Amygdala (tissue), 56 donors: Measurements from ENCODE around the gene LCN2.

Source experiments
- DNase-seq, 56 donors: peaks; one replicate each; lab custom pipeline; 2025; lab: John Stamatoyannopoulos, UW

LCN2 gene

GRCh38 chr9:128114326-128115186, 34.7 kb upstream of the LCN2 start:
- DNase-seq, result no peak

GRCh38 chr9:128115187-128116103, 33.8 kb upstream of the LCN2 start:
- no peak for DNase-seq

GRCh38 chr9:128116104-128117083, 32.9 kb upstream of the LCN2 start:
- no peak for DNase-seq

- DNase-seq, result peak; percentile 28 to 98 (median 80)
These were observed 31.4 kb upstream of the LCN2 start for GRCh38 chr9:128117613-128118471.

- DNase-seq, result no peak
These were observed 30.8 kb upstream of the LCN2 start for GRCh38 chr9:128118472-128118857.

- no peak for DNase-seq
These were observed 30.1 kb upstream of the LCN2 start for GRCh38 chr9:128118971-128119665.

GRCh38 chr9:128120061-128120740, 29.1 kb upstream of the LCN2 start:
- DNase-seq, result no peak

- no peak for DNase-seq
These were observed 28.4 kb upstream of the LCN2 start for GRCh38 chr9:128120741-128121465.

GRCh38 chr9:128121466-128121810, 27.8 kb upstream of the LCN2 start:
- DNase-seq, result no peak

- no peak for DNase-seq
These were observed 27.1 kb upstream of the LCN2 start for GRCh38 chr9:128121924-128122808.

- DNase-seq, result no peak
These were observed 26.5 kb upstream of the LCN2 start for GRCh38 chr9:128122809-128123175.

- DNase-seq, result no peak
These were observed 25.7 kb upstream of the LCN2 start for GRCh38 chr9:128123451-128124080.

- no peak for DNase-seq
These were observed 24.8 kb upstream of the LCN2 start for GRCh38 chr9:128124451-128124850.

- peak in 24 of 56 donors; percentile 9 to 65 (median 32) for DNase-seq
These were observed 24.2 kb upstream of the LCN2 start for GRCh38 chr9:128124873-128125579.

- no peak for DNase-seq
These were observed 23.5 kb upstream of the LCN2 start for GRCh38 chr9:128125580-128126354.
